Neuronal stem cell (in vitro differentiated cells): ENCODE data around the gene NDST1.

ENCODE experiments used
- DNase-seq: peaks from one replicate; pipeline ENCODE4 v3.0.0-alpha.2; 2013; ENCODE audit warnings: low spot score
- H2AFZ ChIP-seq: one replicate; pipeline ENCODE4 v1.6.1; 2013; ENCODE audit warnings: mild to moderate bottlenecking, low read length, inconsistent platforms
- H2AK5ac ChIP-seq: 2 replicates; pipeline ENCODE4 v1.6.1; 2013; ENCODE audit warnings: low read depth, mild to moderate bottlenecking, inconsistent platforms, low read length, moderate library complexity, mixed read lengths
- H2BK120ac ChIP-seq: 2 replicates; pipeline ENCODE4 v1.6.1; 2013; ENCODE audit warnings: low read depth, mild to moderate bottlenecking, inconsistent platforms, low read length, moderate library complexity, mixed read lengths
- H2BK12ac ChIP-seq: one replicate; pipeline ENCODE4 v1.6.1; 2013; ENCODE audit warnings: low read length, inconsistent platforms
- H2BK15ac ChIP-seq: 2 replicates; pipeline ENCODE4 v1.6.1; 2013; ENCODE audit warnings: mild to moderate bottlenecking, low read length, inconsistent platforms, mixed read lengths
- H2BK5ac ChIP-seq: one replicate; pipeline ENCODE4 v1.6.1; 2013; ENCODE audit warnings: inconsistent platforms, mild to moderate bottlenecking, low read length, moderate library complexity
- H3K14ac ChIP-seq: one replicate; pipeline ENCODE4 v1.6.1; 2013; ENCODE audit warnings: low read length, inconsistent platforms
- H3K18ac ChIP-seq: 2 replicates; pipeline ENCODE4 v1.6.1; 2013; ENCODE audit warnings: low read length, inconsistent platforms
- H3K23ac ChIP-seq: 2 replicates; pipeline ENCODE4 v1.6.1; 2013; ENCODE audit warnings: low read depth, mild to moderate bottlenecking, mixed read lengths, low read length, inconsistent platforms; ENCODE audit not compliant: poor library complexity
- H3K27ac ChIP-seq: replicated peaks from 3 replicates; pipeline ENCODE4 v1.5.1; 2013; ENCODE audit warnings: low read length, inconsistent platforms
- H3K27me3 ChIP-seq, 3 experiments: 2 replicates each; pipeline ENCODE4 v1.6.1; 2013; ENCODE audit warnings: low read length in 3 of 3, mild to moderate bottlenecking in 2 of 3, inconsistent platforms in 1 of 3, low read depth in 1 of 3, mixed read lengths in 1 of 3, moderate library complexity in 1 of 3; ENCODE audit not compliant: control insufficient read depth in 3 of 3, insufficient read depth in 3 of 3
- H3K36me3 ChIP-seq, 2 donors: replicated peaks in 1 of 2; 2 replicates each; pipeline ENCODE4 v1.6.1; 2013; ENCODE audit warnings: low read length in 2 of 2; ENCODE audit not compliant: control insufficient read depth in 2 of 2, insufficient read depth in 2 of 2
- H3K4ac ChIP-seq: 2 replicates; pipeline ENCODE4 v1.6.1; 2013; ENCODE audit warnings: inconsistent platforms, mild to moderate bottlenecking, low read length, moderate library complexity
- H3K4me1 ChIP-seq, 2 donors: 1 replicate in 1 of 2; 2 replicates in 1 of 2; pipeline ENCODE4 v1.6.1; 2013; ENCODE audit warnings: low read length in 2 of 2, low read depth in 1 of 2; ENCODE audit not compliant: control insufficient read depth in 2 of 2, insufficient read depth in 1 of 2
- H3K4me2 ChIP-seq: one replicate; pipeline ENCODE4 v1.6.1; 2013; ENCODE audit warnings: mild to moderate bottlenecking, low read length, inconsistent platforms; ENCODE audit not compliant: insufficient read depth, poor library complexity, severe bottlenecking
- H3K4me3 ChIP-seq, 2 donors: 2 replicates each; pipeline ENCODE4 v1.5.1; 2013; ENCODE audit warnings: low read length in 2 of 2, mild to moderate bottlenecking in 2 of 2, inconsistent platforms in 1 of 2, moderate library complexity in 1 of 2
- H3K79me1 ChIP-seq: one replicate; pipeline ENCODE4 v1.6.1; 2013; ENCODE audit warnings: low read depth, mild to moderate bottlenecking, inconsistent platforms, low read length, moderate library complexity
- H3K9ac ChIP-seq: one replicate; pipeline ENCODE4 v1.6.1; 2013; ENCODE audit warnings: mild to moderate bottlenecking, low read depth, low read length, inconsistent platforms; ENCODE audit not compliant: poor library complexity
- H3K9me3 ChIP-seq, 2 donors: replicated peaks in 1 of 2; 2 replicates each; pipeline versions ENCODE3 to v1.6.1; 2013; ENCODE audit warnings: low read length in 2 of 2, mild to moderate bottlenecking in 2 of 2, inconsistent platforms in 1 of 2, low read depth in 1 of 2, mixed read lengths in 1 of 2, moderate library complexity in 1 of 2; ENCODE audit not compliant: control insufficient read depth in 2 of 2, insufficient read depth in 1 of 2
- H4K8ac ChIP-seq: one replicate; pipeline ENCODE4 v1.6.1; 2013; ENCODE audit warnings: low read depth, mild to moderate bottlenecking, inconsistent platforms, low read length, moderate library complexity
- H4K91ac ChIP-seq: one replicate; pipeline ENCODE4 v1.6.1; 2013; ENCODE audit warnings: low read length, low read depth, mild to moderate bottlenecking, inconsistent platforms; ENCODE audit not compliant: poor library complexity
- WGBS, 2 donors: extraction: QIAGEN DNeasy Blood & Tissue Kit; methylation state at CpG; one replicate each; pipeline ENCODE4 v1.1.7; 2013; ENCODE audit warnings: missing lambda C conversion rate in 2 of 2, mixed read lengths in 1 of 2; ENCODE audit not compliant: insufficient read length in 2 of 2, insufficient replicate concordance in 1 of 2; ENCODE audit errors: extremely low coverage in 2 of 2; 5-methylcytosine and 5-hydroxymethylcytosine counted together

NDST1 gene

DNA sequence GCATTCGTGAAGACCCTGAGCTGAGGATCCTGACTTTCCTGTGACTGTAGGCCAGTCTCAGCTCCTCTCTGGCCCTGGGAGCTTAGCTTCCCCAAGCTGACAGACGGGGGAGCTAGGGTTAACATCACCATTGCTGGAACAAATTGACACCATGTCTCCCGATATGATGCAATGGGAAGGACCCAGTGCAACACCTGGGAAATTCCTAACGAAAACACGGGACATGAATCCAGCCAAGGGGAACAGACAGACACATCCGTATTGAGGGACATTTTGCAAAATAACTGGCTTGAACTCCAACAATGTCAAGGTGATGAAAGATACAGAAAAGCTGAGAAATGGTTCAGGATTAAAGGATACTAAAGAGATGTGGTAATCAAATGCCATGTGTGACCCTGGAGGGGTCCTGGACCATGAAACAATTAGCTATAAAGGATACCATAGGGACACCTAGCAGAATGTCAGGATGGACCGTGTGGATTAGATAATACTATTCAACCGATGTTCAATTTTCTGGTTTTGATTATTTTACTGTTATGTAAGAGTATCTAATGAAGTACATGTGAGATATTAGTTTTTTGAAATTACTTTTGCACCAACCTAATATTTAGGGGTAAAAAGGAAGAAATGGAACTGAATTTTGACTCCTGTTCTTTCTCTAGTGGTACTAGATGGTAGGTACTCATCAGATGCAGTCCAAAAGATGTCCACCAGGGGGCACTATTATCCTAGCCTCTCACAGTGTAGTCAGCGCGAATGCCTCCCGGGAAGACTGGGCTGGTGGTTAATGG, 52.7 kb downstream of the NDST1 start:
- Histone ChIP-seq H3K27me3 (no peaks in the 10 kb centered on the region), H3K4ac (no peak overlapping the region), H3K79me1 (no peaks in the 10 kb centered on the region), H2BK12ac (no peak overlapping the region), H4K91ac (no peak overlapping the region), H2AK5ac (no peak overlapping the region), H3K9ac (no peak overlapping the region), H2BK120ac (no peak overlapping the region), H2BK5ac (no peak overlapping the region), H2AFZ (no peak overlapping the region), H3K4me3 (no peak overlapping the region), H3K14ac (no peak overlapping the region), H3K36me3 (peaks cover 0 to 16% of the 10 kb centered on the region in 2 donors), H3K27ac (no peak overlapping the region), H4K8ac (no peak overlapping the region), H3K18ac (no peak overlapping the region), H2BK15ac (no peak overlapping the region), H3K4me2 (no peak overlapping the region), H3K4me1 (peaks cover 0 to 2% of the 10 kb centered on the region in 2 donors), H3K9me3 (no peaks in the 10 kb centered on the region), H3K23ac (no peak overlapping the region)
- WGBS, 2 donors, result no CpG with 5 or more reads among the region's 11 CpGs
- DNase-seq, result peak; percentile 87

DNA sequence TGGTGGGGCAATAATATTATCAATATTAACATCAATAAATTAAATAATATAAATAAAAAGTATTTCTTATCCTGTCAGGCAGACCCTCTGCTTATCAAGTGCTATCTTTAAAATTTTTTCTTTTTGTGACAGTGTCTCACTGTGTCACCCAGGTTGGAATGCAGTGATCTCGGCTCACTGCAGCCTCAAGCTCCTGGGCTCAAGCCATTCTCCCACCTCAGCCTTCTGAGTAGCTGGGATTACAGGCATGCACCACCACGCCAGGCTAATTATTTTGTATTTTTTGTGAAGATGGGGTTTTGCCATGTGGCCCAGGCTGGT, 53.2 kb downstream of the NDST1 start:
- Histone ChIP-seq H3K27me3 (no peaks in the 10 kb centered on the region), H2AK5ac (no peak overlapping the region), H3K36me3 (peaks cover 0 to 10% of the 10 kb centered on the region in 2 donors), H3K79me1 (no peaks in the 10 kb centered on the region), H2BK120ac (no peak overlapping the region), H3K4me3 (no peak overlapping the region), H3K4me2 (no peak overlapping the region), H3K4me1 (peaks cover 0 to 2% of the 10 kb centered on the region in 2 donors), H2AFZ (no peak overlapping the region), H3K4ac (no peak overlapping the region), H3K9me3 (no peaks in the 10 kb centered on the region), H4K8ac (no peak overlapping the region), H3K23ac (no peak overlapping the region), H2BK12ac (no peak overlapping the region), H3K14ac (no peak overlapping the region), H2BK15ac (no peak overlapping the region), H3K18ac (no peak overlapping the region), H2BK5ac (no peak overlapping the region), H4K91ac (no peak overlapping the region), H3K9ac (no peak overlapping the region), H3K27ac (no peak overlapping the region)
- DNase-seq, result no peak
- no CpG with 5 or more reads among the region's 2 CpGs for WGBS, 2 donors

- Histone ChIP-seq H3K4ac (no peak overlapping the region), H3K36me3 (peaks cover 0 to 5% of the 10 kb centered on the region in 2 donors), H3K9ac (no peak overlapping the region)
Observed at GRCh38 chr5:150561571-150562275, 53.8 kb downstream of the NDST1 start.

DNA sequence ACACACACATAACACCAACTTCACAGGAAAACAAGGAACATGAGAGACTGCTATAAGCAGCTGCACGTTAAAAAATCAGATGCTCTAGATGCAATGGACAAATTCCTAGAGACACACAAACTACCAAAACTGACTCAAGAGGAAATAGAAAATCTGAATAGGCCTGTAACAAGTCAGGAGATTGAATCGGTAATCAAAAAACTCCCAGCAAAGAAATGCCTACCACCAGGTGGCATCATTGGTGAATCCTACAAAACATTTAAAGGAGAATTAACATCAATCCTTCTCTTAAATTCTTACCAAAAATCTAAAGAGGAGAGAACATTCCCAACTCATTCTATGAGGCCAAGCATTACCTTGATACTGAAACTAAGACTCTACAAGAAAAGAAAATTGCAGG, 54.9 kb downstream of the NDST1 start:
- no peak overlapping the region for H3K18ac ChIP-seq
- no peaks in the 10 kb centered on the region for H3K27me3 ChIP-seq
- no peak overlapping the region for H2BK15ac ChIP-seq
- H3K4me1 ChIP-seq, result peaks cover 0 to 2% of the 10 kb centered on the region in 2 donors
- H4K8ac ChIP-seq, result no peak overlapping the region
- H3K79me1 ChIP-seq, result no peaks in the 10 kb centered on the region
- H3K9ac ChIP-seq, result no peak overlapping the region
- no peak overlapping the region for H2BK5ac ChIP-seq
- no peak overlapping the region for H3K4ac ChIP-seq
- no peak overlapping the region for H3K23ac ChIP-seq
- H2BK120ac ChIP-seq, result no peak overlapping the region
- no peak overlapping the region for H2AFZ ChIP-seq
- H4K91ac ChIP-seq, result no peak overlapping the region
- H2AK5ac ChIP-seq, result no peak overlapping the region
- WGBS, 2 donors, result no CpG with 5 or more reads among the region's 2 CpGs
- H3K9me3 ChIP-seq, result no peaks in the 10 kb centered on the region
- H3K4me2 ChIP-seq, result no peak overlapping the region
- no peak overlapping the region for H3K14ac ChIP-seq
- H3K4me3 ChIP-seq, result no peak overlapping the region
- no peak overlapping the region for H2BK12ac ChIP-seq
- H3K36me3 ChIP-seq, result no peaks in the 10 kb centered on the region
- no peak overlapping the region for H3K27ac ChIP-seq
- DNase-seq, result no peak

More at GRCh38 chr5:150561571-150562275, 53.8 kb downstream of the NDST1 start:
- no peak for DNase-seq
- Histone ChIP-seq H3K79me1 (no peaks in the 10 kb centered on the region), H3K9me3 (no peaks in the 10 kb centered on the region), H3K14ac (no peak overlapping the region), H2AK5ac (no peak overlapping the region), H2BK15ac (no peak overlapping the region), H3K18ac (no peak overlapping the region), H3K4me1 (peaks cover 0 to 2% of the 10 kb centered on the region in 2 donors), H4K91ac (no peak overlapping the region), H4K8ac (no peak overlapping the region), H2BK5ac (no peak overlapping the region), H2AFZ (no peak overlapping the region), H3K4me3 (no peak overlapping the region), H3K27ac (no peak overlapping the region), H3K27me3 (no peaks in the 10 kb centered on the region), H3K4me2 (no peak overlapping the region), H2BK120ac (no peak overlapping the region), H3K23ac (no peak overlapping the region), H2BK12ac (no peak overlapping the region)
- no CpG with 5 or more reads among the region's 4 CpGs for WGBS, 2 donors
